ENCODE results near the gene GNG11.

DNA sequence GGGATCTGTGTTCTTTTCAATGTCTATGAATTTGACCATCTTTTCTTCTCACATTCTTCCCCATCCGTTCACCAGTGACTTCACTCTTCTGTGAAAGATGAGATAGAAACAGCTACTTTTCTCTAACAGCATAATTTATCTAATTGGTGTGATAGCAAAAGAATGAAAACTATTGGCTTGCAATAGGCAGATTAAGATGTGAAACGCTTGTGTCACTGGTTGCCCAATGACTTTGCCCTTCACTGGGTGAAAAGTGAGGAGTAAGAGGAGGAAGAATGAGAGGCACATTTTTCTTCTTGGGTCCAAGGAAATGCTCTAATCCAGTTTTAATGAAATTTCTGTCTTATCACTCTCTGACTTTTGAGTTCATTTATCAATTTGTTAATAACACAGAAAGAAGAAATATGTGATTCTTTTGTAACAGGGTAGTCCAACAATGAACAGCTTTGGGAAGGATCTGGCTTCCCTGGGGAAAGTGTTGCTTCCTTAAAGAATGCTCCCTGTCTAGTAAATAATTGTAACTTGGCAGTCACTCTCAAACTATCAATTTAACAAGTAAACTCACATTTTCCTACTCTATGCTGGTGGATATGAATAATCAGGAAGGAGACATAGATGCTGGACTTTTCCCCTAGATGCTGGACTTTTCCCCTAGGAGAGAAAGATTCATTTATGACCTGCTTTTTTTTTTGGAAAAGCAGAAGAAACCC, 47.5 kb downstream of the GNG11 start:
- TF ChIP-seq ZNF660 (tag by site-specific recombination; IDR thresholded peaks at IDR 0.05) (no peak), ZNF24 (tag by site-specific recombination; IDR thresholded peaks at IDR 0.05) (no peak), MZF1 (tag by site-specific recombination; IDR thresholded peaks at IDR 0.05; ENCODE audit: borderline replicate concordance) (no peak), ZSCAN30 (tag by site-specific recombination; IDR thresholded peaks at IDR 0.05) (no peak), ZNF785 (tag by site-specific recombination; IDR thresholded peaks at IDR 0.05) (no peak), RBAK (tag by site-specific recombination; IDR thresholded peaks at IDR 0.05) (no peak), ZNF175 (tag by site-specific recombination; IDR thresholded peaks at IDR 0.05) (no peak), ZNF155 (tag by site-specific recombination; IDR thresholded peaks at IDR 0.05) (no peak), ZNF501 (tag by site-specific recombination; IDR thresholded peaks at IDR 0.05) (no peak)
- TF ChIP-seq, protein P1, sequence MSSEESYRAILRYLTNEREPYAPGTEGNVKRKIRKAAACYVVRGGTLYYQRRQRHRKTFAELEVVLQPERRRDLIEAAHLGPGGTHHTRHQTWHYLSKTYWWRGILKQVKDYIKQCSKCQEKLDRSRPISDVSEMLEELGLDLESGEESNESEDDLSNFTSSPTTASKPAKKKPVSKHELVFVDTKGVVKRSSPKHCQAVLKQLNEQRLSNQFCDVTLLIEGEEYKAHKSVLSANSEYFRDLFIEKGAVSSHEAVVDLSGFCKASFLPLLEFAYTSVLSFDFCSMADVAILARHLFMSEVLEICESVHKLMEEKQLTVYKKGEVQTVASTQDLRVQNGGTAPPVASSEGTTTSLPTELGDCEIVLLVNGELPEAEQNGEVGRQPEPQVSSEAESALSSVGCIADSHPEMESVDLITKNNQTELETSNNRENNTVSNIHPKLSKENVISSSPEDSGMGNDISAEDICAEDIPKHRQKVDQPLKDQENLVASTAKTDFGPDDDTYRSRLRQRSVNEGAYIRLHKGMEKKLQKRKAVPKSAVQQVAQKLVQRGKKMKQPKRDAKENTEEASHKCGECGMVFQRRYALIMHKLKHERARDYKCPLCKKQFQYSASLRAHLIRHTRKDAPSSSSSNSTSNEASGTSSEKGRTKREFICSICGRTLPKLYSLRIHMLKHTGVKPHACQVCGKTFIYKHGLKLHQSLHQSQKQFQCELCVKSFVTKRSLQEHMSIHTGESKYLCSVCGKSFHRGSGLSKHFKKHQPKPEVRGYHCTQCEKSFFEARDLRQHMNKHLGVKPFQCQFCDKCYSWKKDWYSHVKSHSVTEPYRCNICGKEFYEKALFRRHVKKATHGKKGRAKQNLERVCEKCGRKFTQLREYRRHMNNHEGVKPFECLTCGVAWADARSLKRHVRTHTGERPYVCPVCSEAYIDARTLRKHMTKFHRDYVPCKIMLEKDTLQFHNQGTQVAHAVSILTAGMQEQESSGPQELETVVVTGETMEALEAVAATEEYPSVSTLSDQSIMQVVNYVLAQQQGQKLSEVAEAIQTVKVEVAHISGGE (tag by site-specific recombination; conservative IDR thresholded peaks at IDR 0.05; ENCODE audit: low read depth), result no peak
- TF ChIP-seq, protein P2, sequence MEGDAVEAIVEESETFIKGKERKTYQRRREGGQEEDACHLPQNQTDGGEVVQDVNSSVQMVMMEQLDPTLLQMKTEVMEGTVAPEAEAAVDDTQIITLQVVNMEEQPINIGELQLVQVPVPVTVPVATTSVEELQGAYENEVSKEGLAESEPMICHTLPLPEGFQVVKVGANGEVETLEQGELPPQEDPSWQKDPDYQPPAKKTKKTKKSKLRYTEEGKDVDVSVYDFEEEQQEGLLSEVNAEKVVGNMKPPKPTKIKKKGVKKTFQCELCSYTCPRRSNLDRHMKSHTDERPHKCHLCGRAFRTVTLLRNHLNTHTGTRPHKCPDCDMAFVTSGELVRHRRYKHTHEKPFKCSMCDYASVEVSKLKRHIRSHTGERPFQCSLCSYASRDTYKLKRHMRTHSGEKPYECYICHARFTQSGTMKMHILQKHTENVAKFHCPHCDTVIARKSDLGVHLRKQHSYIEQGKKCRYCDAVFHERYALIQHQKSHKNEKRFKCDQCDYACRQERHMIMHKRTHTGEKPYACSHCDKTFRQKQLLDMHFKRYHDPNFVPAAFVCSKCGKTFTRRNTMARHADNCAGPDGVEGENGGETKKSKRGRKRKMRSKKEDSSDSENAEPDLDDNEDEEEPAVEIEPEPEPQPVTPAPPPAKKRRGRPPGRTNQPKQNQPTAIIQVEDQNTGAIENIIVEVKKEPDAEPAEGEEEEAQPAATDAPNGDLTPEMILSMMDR (tag by site-specific recombination; IDR thresholded peaks at IDR 0.05), result no peak
- TF ChIP-seq, protein P3, sequence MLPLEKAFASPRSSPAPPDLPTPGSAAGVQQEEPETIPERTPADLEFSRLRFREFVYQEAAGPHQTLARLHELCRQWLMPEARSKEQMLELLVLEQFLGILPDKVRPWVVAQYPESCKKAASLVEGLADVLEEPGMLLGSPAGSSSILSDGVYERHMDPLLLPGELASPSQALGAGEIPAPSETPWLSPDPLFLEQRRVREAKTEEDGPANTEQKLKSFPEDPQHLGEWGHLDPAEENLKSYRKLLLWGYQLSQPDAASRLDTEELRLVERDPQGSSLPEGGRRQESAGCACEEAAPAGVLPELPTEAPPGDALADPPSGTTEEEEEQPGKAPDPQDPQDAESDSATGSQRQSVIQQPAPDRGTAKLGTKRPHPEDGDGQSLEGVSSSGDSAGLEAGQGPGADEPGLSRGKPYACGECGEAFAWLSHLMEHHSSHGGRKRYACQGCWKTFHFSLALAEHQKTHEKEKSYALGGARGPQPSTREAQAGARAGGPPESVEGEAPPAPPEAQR (tag by site-specific recombination; IDR thresholded peaks at IDR 0.05), result no peak
